ENCODE data around the gene PRM1.

Gene PRM1

GRCh38 chr16:11273721-11274324, 7.3 kb downstream of the PRM1 start:
- Histone ChIP-seq H3K36me3 (no peaks in the 10 kb centered on the region), H3K27ac (no peak overlapping the region), H3K27me3 (no peaks in the 10 kb centered on the region), H3K9me3 (no peaks in the 10 kb centered on the region), H3K4me3 (ENCODE audit: low read depth in 1 of 2, low read length in 1 of 2) (no peak overlapping the region), H3K4me1 (ENCODE audit: control insufficient read depth in 1 of 2, insufficient read depth in 1 of 2, low read depth in 1 of 2, low read length in 1 of 2) (no peaks in the 10 kb centered on the region)
- TF ChIP-seq, protein P1, sequence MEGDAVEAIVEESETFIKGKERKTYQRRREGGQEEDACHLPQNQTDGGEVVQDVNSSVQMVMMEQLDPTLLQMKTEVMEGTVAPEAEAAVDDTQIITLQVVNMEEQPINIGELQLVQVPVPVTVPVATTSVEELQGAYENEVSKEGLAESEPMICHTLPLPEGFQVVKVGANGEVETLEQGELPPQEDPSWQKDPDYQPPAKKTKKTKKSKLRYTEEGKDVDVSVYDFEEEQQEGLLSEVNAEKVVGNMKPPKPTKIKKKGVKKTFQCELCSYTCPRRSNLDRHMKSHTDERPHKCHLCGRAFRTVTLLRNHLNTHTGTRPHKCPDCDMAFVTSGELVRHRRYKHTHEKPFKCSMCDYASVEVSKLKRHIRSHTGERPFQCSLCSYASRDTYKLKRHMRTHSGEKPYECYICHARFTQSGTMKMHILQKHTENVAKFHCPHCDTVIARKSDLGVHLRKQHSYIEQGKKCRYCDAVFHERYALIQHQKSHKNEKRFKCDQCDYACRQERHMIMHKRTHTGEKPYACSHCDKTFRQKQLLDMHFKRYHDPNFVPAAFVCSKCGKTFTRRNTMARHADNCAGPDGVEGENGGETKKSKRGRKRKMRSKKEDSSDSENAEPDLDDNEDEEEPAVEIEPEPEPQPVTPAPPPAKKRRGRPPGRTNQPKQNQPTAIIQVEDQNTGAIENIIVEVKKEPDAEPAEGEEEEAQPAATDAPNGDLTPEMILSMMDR (IDR thresholded peaks at IDR 0.05): no peak

GRCh38 chr16:11272921-11273720, 8.0 kb downstream of the PRM1 start, which contains the start of gene PRM3:
TSS of gene PRM3 (minus strand) at chr16:11273629. CDS start at chr16:11273595, 34 bp downstream.
- Histone ChIP-seq H3K36me3 (no peaks in the 10 kb centered on the region), H3K27me3 (no peaks in the 10 kb centered on the region)
- TF ChIP-seq, protein P1 (IDR thresholded peaks at IDR 0.05): no peak

GRCh38 chr16:11272484-11272883, 8.6 kb downstream of the PRM1 start:
- no peaks in the 10 kb centered on the region for H3K9me3 ChIP-seq
- no peak overlapping the region for H3K27ac ChIP-seq
- no peaks in the 10 kb centered on the region for H3K27me3 ChIP-seq
- no peak overlapping the region for H3K4me3 ChIP-seq (ENCODE audit: low read depth in 1 of 2, low read length in 1 of 2)
- H3K4me1 ChIP-seq (ENCODE audit: control insufficient read depth in 1 of 2, insufficient read depth in 1 of 2, low read depth in 1 of 2, low read length in 1 of 2): no peaks in the 10 kb centered on the region
- TF ChIP-seq, protein P1 (IDR thresholded peaks at IDR 0.05): no peak
- H3K36me3 ChIP-seq: no peaks in the 10 kb centered on the region

More at GRCh38 chr16:11272921-11273720, 8.0 kb downstream of the PRM1 start, which contains the start of gene PRM3:
- H3K4me3 ChIP-seq (ENCODE audit: low read depth in 1 of 2, low read length in 1 of 2): no peak within 1 kb of the TSS
- H3K27ac ChIP-seq: no peak within 1 kb of the TSS
- H3K4me1 ChIP-seq (ENCODE audit: control insufficient read depth in 1 of 2, insufficient read depth in 1 of 2, low read depth in 1 of 2, low read length in 1 of 2): no peaks in the 10 kb centered on the region
- no peaks in the 10 kb centered on the region for H3K9me3 ChIP-seq

DNA sequence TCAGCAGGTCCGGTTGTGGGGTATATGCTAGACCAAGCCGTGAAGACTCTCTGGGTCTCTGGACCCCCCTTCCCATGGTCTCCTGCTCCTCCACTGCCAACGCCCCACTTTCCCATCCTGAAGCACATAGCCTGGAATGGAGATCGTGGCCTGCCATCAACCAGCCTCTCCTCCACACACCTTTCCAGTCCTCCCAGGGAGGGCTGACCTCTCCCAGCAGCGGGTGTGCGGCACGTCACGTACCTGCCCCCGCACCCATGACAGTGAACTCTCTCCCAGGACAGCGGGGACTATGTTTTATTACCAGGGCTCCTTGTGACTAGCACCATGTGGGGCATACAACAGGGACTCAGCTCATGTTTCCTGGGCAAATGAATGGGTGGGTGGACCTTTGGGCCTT, 9.5 kb downstream of the PRM1 start:
- Histone ChIP-seq H3K4me1 (ENCODE audit: control insufficient read depth in 1 of 2, insufficient read depth in 1 of 2, low read depth in 1 of 2, low read length in 1 of 2) (no peaks in the 10 kb centered on the region), H3K36me3 (no peaks in the 10 kb centered on the region), H3K27ac (no peak overlapping the region), H3K27me3 (no peaks in the 10 kb centered on the region), H3K4me3 (ENCODE audit: low read depth in 1 of 2, low read length in 1 of 2) (no peak overlapping the region), H3K9me3 (no peaks in the 10 kb centered on the region)
- TF ChIP-seq, protein P1 (IDR thresholded peaks at IDR 0.05): no peak

DNA sequence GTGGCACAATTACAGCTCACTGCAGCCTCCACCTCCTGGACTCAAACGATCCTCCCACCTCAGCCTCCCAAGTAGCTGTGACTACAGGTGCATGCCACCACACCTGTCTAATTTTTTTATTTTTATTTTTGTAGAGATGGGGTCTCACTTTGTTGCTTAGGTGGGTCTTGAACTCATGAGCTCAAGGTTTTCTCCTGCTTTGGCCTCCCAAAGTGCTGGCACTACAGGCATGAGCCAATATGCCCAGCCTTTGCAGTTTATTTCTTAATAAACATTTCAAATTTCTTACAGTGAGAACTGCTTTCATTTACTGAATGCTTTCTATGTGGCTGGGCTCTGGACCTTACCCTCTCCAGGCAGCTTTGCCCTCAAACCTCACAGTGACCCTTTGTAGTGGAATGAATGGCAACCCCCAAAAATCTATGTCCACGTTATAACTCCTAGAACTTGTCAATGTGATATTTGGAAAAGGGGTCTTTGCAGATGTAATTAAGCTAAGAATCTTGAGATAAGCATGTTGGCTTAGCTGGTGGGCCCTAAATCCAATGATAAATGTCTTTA, 10.4 kb downstream of the PRM1 start:
- no peak overlapping the region for H3K4me3 ChIP-seq (ENCODE audit: low read depth in 1 of 2, low read length in 1 of 2)
- no peaks in the 10 kb centered on the region for H3K4me1 ChIP-seq (ENCODE audit: control insufficient read depth in 1 of 2, insufficient read depth in 1 of 2, low read depth in 1 of 2, low read length in 1 of 2)
- TF ChIP-seq, protein P1 (IDR thresholded peaks at IDR 0.05): no peak
- H3K9me3 ChIP-seq: no peaks in the 10 kb centered on the region
- H3K27me3 ChIP-seq: no peaks in the 10 kb centered on the region
- no peaks in the 10 kb centered on the region for H3K36me3 ChIP-seq
- no peak overlapping the region for H3K27ac ChIP-seq
